Ishikawa (cell line): Measurements from ENCODE around the gene NBPF20.

Experiments used
- EP300 ChIP-seq: IDR thresholded peaks from 2 replicates; pipeline ENCODE4 v1.6.1; 2012; ENCODE audit warnings: borderline replicate concordance
- NFIC ChIP-seq: IDR thresholded peaks from 2 replicates; pipeline ENCODE4 v1.6.1; 2012
- REST ChIP-seq: IDR thresholded peaks from 2 replicates; pipeline ENCODE4 v1.6.1; 2012; ENCODE audit warnings: low read depth, mild to moderate bottlenecking
- TAF1 ChIP-seq: IDR thresholded peaks from 2 replicates; pipeline ENCODE4 v1.6.1; 2012; ENCODE audit warnings: low read depth, mild to moderate bottlenecking
- TEAD4 ChIP-seq: IDR thresholded peaks from 2 replicates; pipeline ENCODE4 v1.6.1; 2012
- YY1 ChIP-seq: IDR thresholded peaks from 2 replicates; pipeline ENCODE4 v1.6.1; 2012; ENCODE audit warnings: low read depth
- ZBTB7A ChIP-seq: IDR thresholded peaks from 2 replicates; pipeline ENCODE4 v1.6.1; 2012; ENCODE audit warnings: low read depth

The NBPF20 gene, protein sequence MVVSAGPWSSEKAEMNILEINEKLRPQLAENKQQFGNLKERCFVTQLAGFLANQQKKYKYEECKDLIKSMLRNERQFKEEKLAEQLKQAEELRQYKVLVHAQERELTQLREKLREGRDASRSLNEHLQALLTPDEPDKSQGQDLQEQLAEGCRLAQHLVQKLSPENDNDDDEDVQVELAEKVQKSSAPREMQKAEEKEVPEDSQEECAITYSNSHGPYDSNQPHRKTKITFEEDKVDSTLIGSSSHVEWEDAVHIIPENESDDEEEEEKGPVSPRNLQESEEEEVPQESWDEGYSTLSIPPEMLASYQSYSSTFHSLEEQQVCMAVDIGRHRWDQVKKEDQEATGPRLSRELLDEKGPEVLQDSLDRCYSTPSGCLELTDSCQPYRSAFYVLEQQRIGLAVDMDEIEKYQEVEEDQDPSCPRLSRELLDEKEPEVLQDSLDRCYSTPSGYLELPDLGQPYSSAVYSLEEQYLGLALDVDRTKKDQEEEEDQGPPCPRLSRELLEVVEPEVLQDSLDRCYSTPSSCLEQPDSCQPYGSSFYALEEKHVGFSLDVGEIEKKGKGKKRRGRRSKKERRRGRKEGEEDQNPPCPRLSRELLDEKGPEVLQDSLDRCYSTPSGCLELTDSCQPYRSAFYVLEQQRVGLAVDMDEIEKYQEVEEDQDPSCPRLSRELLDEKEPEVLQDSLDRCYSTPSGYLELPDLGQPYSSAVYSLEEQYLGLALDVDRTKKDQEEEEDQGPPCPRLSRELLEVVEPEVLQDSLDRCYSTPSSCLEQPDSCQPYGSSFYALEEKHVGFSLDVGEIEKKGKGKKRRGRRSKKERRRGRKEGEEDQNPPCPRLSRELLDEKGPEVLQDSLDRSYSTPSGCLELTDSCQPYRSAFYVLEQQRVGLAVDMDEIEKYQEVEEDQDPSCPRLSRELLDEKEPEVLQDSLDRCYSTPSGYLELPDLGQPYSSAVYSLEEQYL (N-terminal part only)

GRCh38 chr1:145425436-145426029 is at the start of gene NBPF20:
TSS of gene NBPF20 (minus strand) at chr1:145425603. CDS start at chr1:145405272, 20,331 bp downstream.
- TF ChIP-seq TAF1 (peak; percentile 37; the same call in 1 of the 2 replicates), YY1 (no peak)

GRCh38 chr1:145465405-145466144 is 40.2 kb upstream of the NBPF20 start:
- TF ChIP-seq EP300, result peak; percentile 42; the same call in 1 of the 2 replicates
- 0 out of 2 replicates have a peak, but pooled peaks have one; percentile 50 for TF ChIP-seq ZBTB7A
- TF ChIP-seq YY1, result 0 out of 2 replicates have a peak, but pooled peaks have one; percentile 12
- TF ChIP-seq TEAD4, result peak; percentile 25; the same call in 1 of the 2 replicates
- 0 out of 2 replicates have a peak, but pooled peaks have one; percentile 19 for TF ChIP-seq NFIC

DNA sequence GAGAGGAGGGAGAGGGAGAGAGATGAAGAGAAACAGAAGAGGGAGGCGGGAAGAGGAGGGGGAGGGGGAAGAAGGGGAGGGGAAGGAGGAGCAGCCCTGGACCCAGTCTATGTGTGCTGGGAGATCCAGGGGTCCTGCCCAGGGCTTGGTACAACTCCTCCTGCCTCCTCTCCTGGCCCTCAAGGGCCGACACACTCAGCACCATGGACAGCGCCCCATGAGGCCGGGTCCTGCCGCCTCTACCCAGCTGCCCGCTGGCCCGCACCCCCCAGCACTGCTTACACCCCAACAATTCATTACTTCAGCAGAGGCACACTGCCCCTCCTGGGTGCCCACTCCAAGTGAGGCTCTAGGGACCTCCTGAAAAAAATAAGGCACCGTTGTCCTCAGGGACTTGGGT is 26.5 kb upstream of the NBPF20 start:
- TF ChIP-seq REST, result peak; percentile 78

- TF ChIP-seq REST, result peak; percentile 78
Observed at GRCh38 chr1:145445219-145445618, 19.8 kb upstream of the NBPF20 start.
